Chondrocyte (in vitro differentiated cells): ENCODE results near the gene SMAD9. TPM values are rescaled to one million over a fixed set of nuclear protein-coding genes. Genes with fewer than 3 reads are reported as not detected.
A peak's percentile ranks its signal among the peaks of the same experiment; 100 is the strongest.

Source experiments
- DNase-seq: peaks from one replicate; pipeline ENCODE4 v3.0.0; 2021; ENCODE audit warnings: mixed read lengths, low spot score
- H3K27ac Mint-ChIP-seq: one replicate; pipeline ENCODE4 v1.8.0; 2021; ENCODE audit warnings: mild to moderate bottlenecking, moderate library complexity, mixed read lengths; ENCODE audit not compliant: unreplicated experiment
- H3K27me3 Mint-ChIP-seq: 2 replicates; pipeline ENCODE4 v1.8.0; 2021; ENCODE audit warnings: low read depth, mixed read lengths
- H3K36me3 Mint-ChIP-seq: 2 replicates; pipeline ENCODE4 v1.8.0; 2021; ENCODE audit warnings: low read depth, mixed read lengths
- H3K4me1 Mint-ChIP-seq: 2 replicates; pipeline ENCODE4 v1.8.0; 2021; ENCODE audit warnings: low read depth, mild to moderate bottlenecking, mixed read lengths
- H3K4me3 Mint-ChIP-seq: one replicate; pipeline ENCODE4 v1.8.0; 2021; ENCODE audit warnings: mild to moderate bottlenecking, moderate library complexity, mixed read lengths; ENCODE audit not compliant: unreplicated experiment
- H3K9me3 Mint-ChIP-seq: 2 replicates; pipeline ENCODE4 v1.8.0; 2021; ENCODE audit warnings: low read depth, mixed read lengths
- long read RNA-seq: library from polyadenylated mRNA; stranded (forward); transcript quantifications from one replicate; pipeline ENCODE4 v2.0.0, GENCODE V29; 2021
- total RNA-seq: library from RNA; stranded (reverse); gene quantifications from 3 replicates; pipeline ENCODE4 v1.2.1, GENCODE V29; 2021
- TF ChIP-seq, protein P1 (sequence below): fragments of 200-600 bp; sonication (generic); IDR thresholded peaks from 2 replicates; pipeline ENCODE4 v1.5.0; 2021; ENCODE audit warnings: antibody characterized with exemption, mild to moderate bottlenecking, moderate library complexity

Gene SMAD9
- total RNA-seq, result 8.4 to 9.5 TPM (median 8.9 TPM) in 3 replicates
- long read RNA-seq, partial matches to known transcripts, result 0 of 3 reads
- long read RNA-seq, other reads (novel, unspliced or antisense), result 3 of 3 reads

DNA sequence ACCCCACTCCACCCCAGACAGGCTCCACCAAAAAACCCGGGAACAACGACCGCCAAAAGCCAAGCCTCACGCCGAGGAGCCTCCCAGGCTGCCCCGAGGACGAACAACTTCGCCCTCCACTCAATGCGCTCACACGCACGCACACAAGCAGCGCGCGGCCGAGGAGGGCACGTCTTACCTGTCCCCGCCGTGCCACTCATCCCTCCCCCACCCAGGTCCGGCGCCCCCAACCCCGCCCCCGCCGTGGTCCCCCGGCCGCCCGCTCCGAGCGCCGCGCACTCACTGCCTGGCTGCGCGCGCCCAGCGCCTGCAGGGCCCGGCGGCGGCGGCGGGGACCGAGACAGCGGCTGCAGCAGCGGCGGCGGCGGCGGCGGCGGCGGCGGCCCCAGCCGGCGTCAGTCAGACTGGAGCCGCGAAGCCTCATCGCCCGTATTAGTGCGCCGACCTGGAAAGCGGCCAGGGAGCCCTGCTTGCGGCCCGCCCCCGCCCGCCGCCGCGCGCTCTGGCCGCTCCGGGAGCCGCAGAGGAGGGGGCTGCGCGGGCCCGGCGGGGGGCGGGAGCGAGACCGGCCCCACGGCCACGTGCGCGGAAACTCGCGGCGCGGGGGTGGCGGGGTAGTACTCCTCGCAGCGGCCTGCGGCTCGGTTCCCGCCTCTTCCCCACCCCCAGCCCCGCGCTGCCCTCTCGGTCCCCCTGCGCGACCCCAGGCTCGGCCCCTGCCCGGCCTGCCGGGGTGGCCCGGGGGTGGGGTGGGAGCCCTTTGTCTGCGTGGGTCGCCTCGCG, at the start of gene SMAD9:
SMAD9 (minus strand) TSS at position 406 of the 783 bp plus-strand sequence. CDS start 40,549 bp downstream, outside the sequence.
- H3K9me3 Mint-ChIP-seq, result no peaks in the 10 kb centered on the region
- peaks cover 32% of the 10 kb centered on the region for H3K4me1 Mint-ChIP-seq
- TF ChIP-seq, protein P1, sequence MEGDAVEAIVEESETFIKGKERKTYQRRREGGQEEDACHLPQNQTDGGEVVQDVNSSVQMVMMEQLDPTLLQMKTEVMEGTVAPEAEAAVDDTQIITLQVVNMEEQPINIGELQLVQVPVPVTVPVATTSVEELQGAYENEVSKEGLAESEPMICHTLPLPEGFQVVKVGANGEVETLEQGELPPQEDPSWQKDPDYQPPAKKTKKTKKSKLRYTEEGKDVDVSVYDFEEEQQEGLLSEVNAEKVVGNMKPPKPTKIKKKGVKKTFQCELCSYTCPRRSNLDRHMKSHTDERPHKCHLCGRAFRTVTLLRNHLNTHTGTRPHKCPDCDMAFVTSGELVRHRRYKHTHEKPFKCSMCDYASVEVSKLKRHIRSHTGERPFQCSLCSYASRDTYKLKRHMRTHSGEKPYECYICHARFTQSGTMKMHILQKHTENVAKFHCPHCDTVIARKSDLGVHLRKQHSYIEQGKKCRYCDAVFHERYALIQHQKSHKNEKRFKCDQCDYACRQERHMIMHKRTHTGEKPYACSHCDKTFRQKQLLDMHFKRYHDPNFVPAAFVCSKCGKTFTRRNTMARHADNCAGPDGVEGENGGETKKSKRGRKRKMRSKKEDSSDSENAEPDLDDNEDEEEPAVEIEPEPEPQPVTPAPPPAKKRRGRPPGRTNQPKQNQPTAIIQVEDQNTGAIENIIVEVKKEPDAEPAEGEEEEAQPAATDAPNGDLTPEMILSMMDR, result no peak
- H3K27ac Mint-ChIP-seq, result peak within 1 kb of the TSS; percentile 94
- peak within 1 kb of the TSS; percentile 92 for H3K4me3 Mint-ChIP-seq
- DNase-seq, result no peak
- no peaks in the 10 kb centered on the region for H3K36me3 Mint-ChIP-seq
- H3K27me3 Mint-ChIP-seq, result no peaks in the 10 kb centered on the region

DNA sequence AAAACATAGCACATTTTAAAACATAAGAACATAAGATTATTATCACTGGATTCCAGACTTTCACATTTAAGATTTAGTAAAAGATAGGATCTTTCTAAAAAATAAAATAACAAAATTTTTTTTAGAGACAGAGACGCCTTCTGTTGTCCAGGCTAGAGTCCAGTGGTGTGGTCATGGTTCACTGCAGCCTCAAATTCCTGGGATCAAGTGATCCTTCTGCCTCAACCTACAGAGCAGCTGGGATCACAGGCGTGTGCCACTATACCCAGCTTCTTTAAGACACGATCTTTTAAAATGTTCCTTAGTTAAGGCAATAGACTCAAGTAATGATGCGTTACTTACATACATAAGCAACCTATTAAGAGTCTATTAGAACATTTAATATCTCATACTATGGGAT, 46.4 kb upstream of the SMAD9 start:
- Mint-ChIP-seq H3K36me3 (peaks cover 33% of the 10 kb centered on the region), H3K27me3 (no peaks in the 10 kb centered on the region), H3K4me1 (peaks cover 9% of the 10 kb centered on the region), H3K4me3 (no peak overlapping the region), H3K9me3 (no peaks in the 10 kb centered on the region), H3K27ac (no peak overlapping the region)
- DNase-seq, result no peak
- TF ChIP-seq, protein P1, result no peak

DNA sequence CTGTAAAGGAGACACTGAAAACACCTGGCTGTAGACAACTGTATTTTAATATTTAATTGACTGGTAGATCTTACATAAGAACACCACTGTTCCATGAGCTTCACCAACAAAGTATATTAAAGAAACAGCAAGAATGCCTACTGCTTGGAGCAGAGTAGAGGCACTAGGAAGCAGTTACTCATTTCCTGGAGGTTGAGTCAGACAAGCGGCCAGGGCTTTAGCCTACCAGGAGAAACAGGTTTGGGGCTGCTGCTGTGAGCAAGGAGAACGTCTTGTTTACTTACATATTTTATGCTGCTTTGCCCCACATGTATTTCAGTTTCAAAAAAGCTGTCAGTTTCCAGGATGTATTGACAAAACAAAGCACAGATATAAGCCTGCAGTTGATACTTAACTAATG, 45.7 kb upstream of the SMAD9 start:
- Mint-ChIP-seq H3K4me3 (no peak overlapping the region), H3K27me3 (no peaks in the 10 kb centered on the region), H3K27ac (peak overlapping the region; percentile 75), H3K9me3 (no peaks in the 10 kb centered on the region), H3K36me3 (peaks cover 34% of the 10 kb centered on the region), H3K4me1 (peaks cover 9% of the 10 kb centered on the region)
- DNase-seq, result no peak
- TF ChIP-seq, protein P1, result no peak

DNA sequence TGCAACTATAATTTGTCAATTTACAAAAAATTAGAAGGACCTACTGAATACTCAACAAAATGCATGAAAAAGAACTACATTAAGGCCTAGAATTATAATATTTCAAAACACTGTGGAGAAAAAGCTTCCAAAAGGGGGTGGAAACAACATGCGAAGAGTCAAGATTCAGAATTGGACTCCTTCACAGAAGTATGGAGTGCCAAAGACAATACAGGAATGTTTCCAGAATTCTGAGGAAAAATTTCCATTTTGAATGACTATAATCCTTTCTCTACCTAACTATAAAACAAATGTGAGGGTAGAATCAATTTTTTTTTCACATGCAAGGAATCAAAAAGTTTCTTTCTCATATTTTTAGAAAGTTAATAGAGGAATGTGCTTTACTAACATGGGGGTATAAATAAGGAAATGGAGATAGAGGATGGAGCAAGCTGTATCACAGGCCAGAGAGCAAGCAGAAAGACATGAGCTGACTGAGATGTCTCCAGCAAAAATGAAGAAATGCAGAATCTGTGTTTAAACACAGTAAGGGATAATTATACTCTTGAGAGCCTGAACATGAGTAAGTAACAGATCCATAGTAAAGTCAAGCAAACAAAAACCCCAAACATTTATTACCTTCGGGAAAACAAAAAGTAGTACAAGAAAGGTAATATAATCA, 39.5 kb upstream of the SMAD9 start:
- no peaks in the 10 kb centered on the region for H3K9me3 Mint-ChIP-seq
- TF ChIP-seq, protein P1, result no peak
- H3K27me3 Mint-ChIP-seq, result no peaks in the 10 kb centered on the region
- H3K4me3 Mint-ChIP-seq, result no peak overlapping the region
- DNase-seq, result no peak
- H3K36me3 Mint-ChIP-seq, result peaks cover 21% of the 10 kb centered on the region
- peaks cover 9% of the 10 kb centered on the region for H3K4me1 Mint-ChIP-seq
- H3K27ac Mint-ChIP-seq, result peak overlapping the region; percentile 19

DNA sequence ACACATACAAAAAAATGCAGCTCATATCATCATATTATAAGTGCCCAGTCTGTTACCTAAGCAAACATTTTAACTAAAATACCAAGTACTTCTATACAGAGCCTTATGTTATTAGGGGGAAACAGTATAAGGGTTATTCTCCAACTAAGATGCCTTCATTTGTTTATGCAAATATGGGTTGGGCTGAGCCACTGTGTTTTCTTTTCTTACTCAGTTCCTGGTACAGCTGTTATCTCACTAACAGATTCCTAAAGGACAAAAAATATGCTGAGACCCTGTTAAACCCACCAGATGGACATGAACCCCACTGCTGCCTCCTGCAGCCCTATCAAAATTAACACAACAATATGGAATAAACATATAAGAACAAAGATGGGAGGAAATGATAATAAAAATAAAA, 34.5 kb upstream of the SMAD9 start:
- Mint-ChIP-seq H3K27ac (no peak overlapping the region), H3K4me3 (no peak overlapping the region), H3K4me1 (peaks cover 3% of the 10 kb centered on the region), H3K27me3 (no peaks in the 10 kb centered on the region), H3K36me3 (peaks cover 20% of the 10 kb centered on the region), H3K9me3 (no peaks in the 10 kb centered on the region)
- TF ChIP-seq, protein P1, result no peak
- DNase-seq, result no peak
